Stimulated activated CD4-positive, alpha-beta T cell treated with anti-CD3 and anti-CD28 coated beads, TNF-alpha, amount 100 ng/mL, for 48 hours (primary cell): Measurements from ENCODE around the gene GASK1A.

Experiments
- DNase-seq, 3 donors: peaks; one replicate each; pipeline ENCODE4 v3.0.0-alpha.2; 2020; ENCODE audit warnings: low read depth in 3 of 3

Gene GASK1A

GRCh38 chr3:43086460-43087165, 107.5 kb downstream of the GASK1A start:
- DNase-seq, result no peak

- no peak for DNase-seq
Measured at GRCh38 chr3:43087249-43087776, 108.2 kb downstream of the GASK1A start.

DNA sequence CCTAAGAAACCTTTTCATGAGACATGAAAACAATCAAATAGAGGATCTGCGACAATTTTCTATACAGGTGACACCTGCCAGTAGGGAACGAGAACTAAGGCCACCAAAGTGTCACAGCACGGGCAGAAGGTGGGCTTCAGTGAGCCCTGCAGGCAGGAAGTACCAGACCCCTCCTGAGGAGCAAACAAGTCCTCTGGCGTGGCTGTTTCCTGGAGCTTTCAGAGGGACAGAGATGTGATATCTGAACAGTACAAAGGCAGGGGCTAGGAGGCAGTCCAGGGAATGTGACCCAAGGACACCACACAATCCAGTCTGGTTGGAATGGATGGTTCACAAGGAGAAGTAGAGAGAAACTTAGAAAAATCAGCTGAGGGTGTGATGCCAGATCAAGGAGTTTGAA, 110.0 kb downstream of the GASK1A start:
- no peak for DNase-seq

DNA sequence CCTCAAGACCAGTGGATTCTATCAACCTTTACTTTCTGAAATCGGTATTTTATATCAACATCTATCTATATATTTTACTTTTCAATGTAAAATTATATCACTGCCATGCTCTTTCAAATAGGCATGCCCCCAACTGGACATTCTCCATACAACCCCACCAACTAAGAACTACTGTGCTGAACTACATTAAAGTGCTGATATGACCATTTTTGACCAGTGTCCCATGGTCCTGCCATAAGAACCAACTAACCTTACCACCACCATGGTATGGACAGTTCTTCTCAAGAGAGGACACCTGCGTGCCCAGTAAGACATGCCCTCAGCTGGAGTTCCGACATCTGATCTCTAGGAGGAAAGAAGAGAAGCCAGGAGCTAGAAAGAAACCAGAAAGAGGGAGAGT, 111.1 kb downstream of the GASK1A start:
- no peak for DNase-seq

- no peak for DNase-seq
Measured at GRCh38 chr3:43091481-43091880, 112.4 kb downstream of the GASK1A start.

- no peak for DNase-seq
Measured at GRCh38 chr3:43093006-43093405, 113.9 kb downstream of the GASK1A start.

- DNase-seq, result no peak
Measured at GRCh38 chr3:43093974-43094373, 114.9 kb downstream of the GASK1A start.

GRCh38 chr3:43094381-43094780, 115.3 kb downstream of the GASK1A start:
- DNase-seq, result no peak

DNA sequence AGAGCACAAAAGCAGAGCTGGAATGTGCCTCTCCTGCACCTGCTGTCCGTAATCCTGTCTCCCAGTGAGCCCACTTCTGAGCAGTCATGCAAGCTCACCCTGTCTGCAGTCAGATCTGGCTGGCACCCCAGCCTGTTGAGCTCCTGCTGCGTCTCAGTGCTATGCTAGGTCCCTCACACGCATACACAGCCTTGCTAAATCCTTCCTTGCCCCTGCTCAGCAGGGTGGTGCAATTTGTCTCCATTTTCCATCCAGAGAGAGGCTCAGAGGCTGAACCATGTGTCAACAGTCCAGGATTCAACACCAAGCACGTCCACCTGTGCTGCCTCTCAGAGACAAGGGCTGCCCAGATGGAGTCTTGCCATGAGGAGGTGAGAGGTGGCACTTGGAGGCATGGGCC, 115.7 kb downstream of the GASK1A start:
- no peak for DNase-seq

- DNase-seq, result no peak
Measured at GRCh38 chr3:43095370-43095769, 116.3 kb downstream of the GASK1A start.

GRCh38 chr3:43096761-43097160, 117.7 kb downstream of the GASK1A start:
- no peak for DNase-seq

DNA sequence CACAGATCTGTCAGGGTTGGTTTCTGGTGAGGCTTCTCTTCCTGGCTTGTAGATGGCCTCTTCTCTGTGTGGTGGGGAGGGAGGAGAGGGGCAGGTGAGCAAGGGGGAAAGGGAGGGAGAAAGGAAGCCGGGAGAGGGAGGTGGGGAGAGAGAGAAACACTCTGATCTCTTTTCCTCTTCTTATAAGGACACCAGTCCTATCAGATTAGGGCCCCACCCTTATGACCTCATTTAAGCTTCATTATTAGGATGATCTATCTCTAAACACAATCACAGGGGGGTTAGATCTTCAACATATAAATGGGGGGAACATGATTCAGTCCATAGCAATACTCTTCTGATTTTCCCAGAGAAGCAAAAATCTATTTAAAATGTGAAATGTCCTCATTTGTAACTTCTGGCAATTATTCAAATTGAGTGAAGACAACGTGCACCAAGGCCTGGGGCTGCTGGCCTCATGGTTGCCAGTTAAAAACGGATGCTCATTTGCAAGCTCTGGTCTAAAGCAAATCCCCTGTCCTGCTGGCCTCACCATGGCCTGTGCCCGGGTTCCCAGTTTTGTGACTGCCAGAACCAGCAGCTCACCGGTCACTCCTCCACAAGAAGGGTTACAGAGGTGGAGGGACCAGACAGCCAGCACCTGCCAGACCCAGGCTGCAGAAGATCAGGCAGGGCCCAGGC, 118.4 kb downstream of the GASK1A start:
- DNase-seq, result no peak

- DNase-seq, result no peak
Measured at GRCh38 chr3:43098761-43099160, 119.7 kb downstream of the GASK1A start.

GRCh38 chr3:43102773-43103480, 123.8 kb downstream of the GASK1A start:
- no peak for DNase-seq

DNA sequence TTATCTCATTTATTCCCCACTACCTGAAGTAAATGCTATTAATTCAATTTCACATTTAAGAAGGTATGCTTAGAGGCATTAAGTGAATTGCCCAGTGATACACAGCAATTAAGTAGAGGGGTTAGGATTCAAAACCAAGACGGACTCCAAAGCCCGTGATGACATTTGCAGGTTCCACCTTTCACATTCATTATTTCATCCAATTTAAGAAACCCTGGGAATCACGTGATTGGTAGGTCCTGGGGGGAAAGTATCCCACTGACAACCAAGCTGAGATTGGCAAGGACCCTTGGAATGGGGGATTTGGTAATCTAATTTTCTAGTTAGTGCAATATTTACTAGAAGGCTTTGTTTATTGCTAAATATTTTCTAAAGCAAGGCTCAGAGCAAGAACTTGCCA, 124.9 kb downstream of the GASK1A start:
- DNase-seq, result no peak

- peak in 1 of 3 donors; percentile 3 for DNase-seq
Measured at GRCh38 chr3:43104660-43105595, 125.8 kb downstream of the GASK1A start.

GRCh38 chr3:43105596-43106292, 126.6 kb downstream of the GASK1A start, which contains the start of gene POMGNT2:
POMGNT2 (minus strand) TSS chr3:43106079; CDS start chr3:43081431, 24,648 bp downstream.
- peak; percentile 77 to 87 (median 79) for DNase-seq

GRCh38 chr3:43106293-43106628, 127.2 kb downstream of the GASK1A start:
- DNase-seq, result no peak
